Mesothelial cell of epicardium (in vitro differentiated cells): ENCODE results near the gene TRPC3. TPM values are rescaled to one million over a fixed set of nuclear protein-coding genes. Genes with fewer than 3 reads are reported as not detected.

ENCODE experiments used
- DNase-seq, 2 experiments: peaks; one replicate each; pipeline ENCODE4 v3.0.0; 2021; ENCODE audit warnings: low spot score in 2 of 2; ENCODE audit not compliant: unreplicated experiment in 2 of 2
- H3K27ac Mint-ChIP-seq: 2 replicates; pipeline ENCODE4 v1.8.0; 2021; ENCODE audit warnings: mixed read lengths
- H3K27me3 Mint-ChIP-seq: 2 replicates; pipeline ENCODE4 v1.8.0; 2021; ENCODE audit warnings: low read depth, mixed read lengths
- H3K36me3 Mint-ChIP-seq: 2 replicates; pipeline ENCODE4 v1.8.0; 2021; ENCODE audit warnings: mixed read lengths
- H3K4me1 Mint-ChIP-seq: 2 replicates; pipeline ENCODE4 v1.8.0; 2021; ENCODE audit warnings: mixed read lengths
- H3K4me3 Mint-ChIP-seq: 2 replicates; pipeline ENCODE4 v1.8.0; 2021; ENCODE audit warnings: mild to moderate bottlenecking, moderate library complexity, mixed read lengths
- H3K9me3 Mint-ChIP-seq: 2 replicates; pipeline ENCODE4 v1.8.0; 2021; ENCODE audit warnings: mixed read lengths
- CTCF ChIP-seq: fragments of 200-600 bp; sonication (generic); IDR thresholded peaks from one replicate; pipeline ENCODE4 v1.5.0; 2021; ENCODE audit warnings: antibody characterized with exemption; ENCODE audit not compliant: unreplicated experiment
- total RNA-seq: library from RNA; stranded (reverse); gene quantifications from 3 replicates; pipeline ENCODE4 v1.2.1, GENCODE V29; 2021

Gene TRPC3
- total RNA-seq, 1 donor from 2014 or later: 0.29 TPM

- Mint-ChIP-seq H3K4me3 (peak overlapping the region; percentile 65), H3K4me1 (peaks cover 10% of the 10 kb centered on the region), H3K27ac (no peak overlapping the region), H3K36me3 (no peaks in the 10 kb centered on the region), H3K9me3 (no peaks in the 10 kb centered on the region), H3K27me3 (peaks cover 88% of the 10 kb centered on the region)
- TF ChIP-seq CTCF: no peak
- peak in 1 of 2 experiments; percentile 41 for DNase-seq
Measured at GRCh38 chr4:121950680-121951520, 960 bp downstream of the TRPC3 start.

GRCh38 chr4:121950212-121950679, 1.6 kb downstream of the TRPC3 start:
- peak; percentile 77 for TF ChIP-seq CTCF
- H3K4me1 Mint-ChIP-seq: peaks cover 10% of the 10 kb centered on the region
- no peaks in the 10 kb centered on the region for H3K9me3 Mint-ChIP-seq
- no peak overlapping the region for H3K27ac Mint-ChIP-seq
- H3K27me3 Mint-ChIP-seq: peaks cover 90% of the 10 kb centered on the region
- H3K36me3 Mint-ChIP-seq: no peaks in the 10 kb centered on the region
- DNase-seq: peak; percentile 62 to 85
- peak overlapping the region; percentile 65 for H3K4me3 Mint-ChIP-seq

GRCh38 chr4:121946644-121947043, 5.2 kb downstream of the TRPC3 start:
- H3K27ac Mint-ChIP-seq: no peak overlapping the region
- no peaks in the 10 kb centered on the region for H3K36me3 Mint-ChIP-seq
- peaks cover 8% of the 10 kb centered on the region for H3K4me1 Mint-ChIP-seq
- H3K27me3 Mint-ChIP-seq: peaks cover 73% of the 10 kb centered on the region
- TF ChIP-seq CTCF: no peak
- DNase-seq: no peak
- no peak overlapping the region for H3K4me3 Mint-ChIP-seq
- H3K9me3 Mint-ChIP-seq: no peaks in the 10 kb centered on the region

GRCh38 chr4:121943941-121944340, 7.9 kb downstream of the TRPC3 start:
- Mint-ChIP-seq H3K36me3 (no peaks in the 10 kb centered on the region), H3K4me1 (no peaks in the 10 kb centered on the region), H3K27ac (no peak overlapping the region), H3K9me3 (no peaks in the 10 kb centered on the region), H3K4me3 (no peak overlapping the region), H3K27me3 (peaks cover 71% of the 10 kb centered on the region)
- TF ChIP-seq CTCF: no peak
- no peak for DNase-seq

GRCh38 chr4:121939690-121940089, 12.2 kb downstream of the TRPC3 start:
- no peak for DNase-seq
- Mint-ChIP-seq H3K4me3 (no peak overlapping the region), H3K27me3 (peaks cover 36% of the 10 kb centered on the region), H3K36me3 (no peaks in the 10 kb centered on the region), H3K4me1 (peaks cover 2% of the 10 kb centered on the region), H3K27ac (no peak overlapping the region), H3K9me3 (no peaks in the 10 kb centered on the region)
- no peak for TF ChIP-seq CTCF
